ENCODE measurements around the gene KIAA1614. TPM values are rescaled to one million over a fixed set of nuclear protein-coding genes. Genes with fewer than 3 reads are reported as not detected.
A peak's percentile ranks its signal among the peaks of the same experiment; 100 is the strongest.

Gene KIAA1614
- polyA plus RNA-seq, 3 donors from 2014 or later: not detected

- Mint-ChIP-seq H3K27ac (no peak overlapping the region), H3K9me3 (no peaks in the 10 kb centered on the region), H3K27me3 (ENCODE audit: low read depth in 3 of 3) (no peaks in the 10 kb centered on the region), H3K4me3 (no peak overlapping the region), H3K36me3 (no peaks in the 10 kb centered on the region), H3K4me1 (peaks cover 8 to 10% of the 10 kb centered on the region in 2 donors)
- no peak for DNase-seq
Measured at GRCh38 chr1:180924939-180925338, 12.2 kb downstream of the KIAA1614 start.

GRCh38 chr1:180925471-180926051, 12.9 kb downstream of the KIAA1614 start:
- no peak for DNase-seq
- Mint-ChIP-seq H3K4me1 (peaks cover 8 to 10% of the 10 kb centered on the region in 2 donors), H3K36me3 (no peaks in the 10 kb centered on the region), H3K9me3 (no peaks in the 10 kb centered on the region), H3K27ac (no peak overlapping the region), H3K27me3 (ENCODE audit: low read depth in 3 of 3) (no peaks in the 10 kb centered on the region), H3K4me3 (no peak overlapping the region)

- Mint-ChIP-seq H3K4me1 (peaks cover 8 to 10% of the 10 kb centered on the region in 2 donors), H3K27me3 (ENCODE audit: low read depth in 3 of 3) (no peaks in the 10 kb centered on the region), H3K9me3 (no peaks in the 10 kb centered on the region), H3K4me3 (no peak overlapping the region), H3K36me3 (no peaks in the 10 kb centered on the region), H3K27ac (no peak overlapping the region)
- DNase-seq: peak in 1 of 3 donors; percentile 9
Measured at GRCh38 chr1:180926164-180926981, 13.7 kb downstream of the KIAA1614 start.

- no peak overlapping the region for H3K4me3 Mint-ChIP-seq
- H3K36me3 Mint-ChIP-seq: no peaks in the 10 kb centered on the region
- H3K27ac Mint-ChIP-seq: no peak overlapping the region
- H3K27me3 Mint-ChIP-seq (ENCODE audit: low read depth in 3 of 3): no peaks in the 10 kb centered on the region
- H3K9me3 Mint-ChIP-seq: no peaks in the 10 kb centered on the region
- no peak for DNase-seq
- peaks cover 8 to 10% of the 10 kb centered on the region in 2 donors for H3K4me1 Mint-ChIP-seq
Measured at GRCh38 chr1:180927348-180927747, 14.7 kb downstream of the KIAA1614 start.

- H3K36me3 Mint-ChIP-seq: no peaks in the 10 kb centered on the region
- peaks cover 8 to 10% of the 10 kb centered on the region in 2 donors for H3K4me1 Mint-ChIP-seq
Measured at GRCh38 chr1:180927841-180928240, 15.1 kb downstream of the KIAA1614 start.

GRCh38 chr1:180928331-180929230, 15.9 kb downstream of the KIAA1614 start:
- Mint-ChIP-seq H3K4me1 (peaks cover 8 to 10% of the 10 kb centered on the region in 2 donors), H3K4me3 (no peak overlapping the region), H3K36me3 (no peaks in the 10 kb centered on the region), H3K27me3 (ENCODE audit: low read depth in 3 of 3) (no peaks in the 10 kb centered on the region), H3K9me3 (no peaks in the 10 kb centered on the region), H3K27ac (no peak overlapping the region)
- DNase-seq: no peak

More at GRCh38 chr1:180927841-180928240, 15.1 kb downstream of the KIAA1614 start:
- Mint-ChIP-seq H3K27ac (no peak overlapping the region), H3K4me3 (no peak overlapping the region), H3K9me3 (no peaks in the 10 kb centered on the region), H3K27me3 (ENCODE audit: low read depth in 3 of 3) (no peaks in the 10 kb centered on the region)
- no peak for DNase-seq

GRCh38 chr1:180929389-180929788, 16.7 kb downstream of the KIAA1614 start:
- no peak overlapping the region for H3K27ac Mint-ChIP-seq
- H3K9me3 Mint-ChIP-seq: no peaks in the 10 kb centered on the region
- H3K4me1 Mint-ChIP-seq: peaks cover 8 to 11% of the 10 kb centered on the region in 2 donors
- no peaks in the 10 kb centered on the region for H3K36me3 Mint-ChIP-seq
- H3K4me3 Mint-ChIP-seq: no peak overlapping the region
- DNase-seq: no peak
- no peaks in the 10 kb centered on the region for H3K27me3 Mint-ChIP-seq (ENCODE audit: low read depth in 3 of 3)

- H3K4me3 Mint-ChIP-seq: no peak overlapping the region
- no peak for DNase-seq
- no peaks in the 10 kb centered on the region for H3K9me3 Mint-ChIP-seq
- no peaks in the 10 kb centered on the region for H3K27me3 Mint-ChIP-seq (ENCODE audit: low read depth in 3 of 3)
- peak overlapping the region in 1 of 6 donors; percentile 64 for H3K27ac Mint-ChIP-seq
- no peaks in the 10 kb centered on the region for H3K36me3 Mint-ChIP-seq
- H3K4me1 Mint-ChIP-seq: peaks cover 11 to 17% of the 10 kb centered on the region in 2 donors
Measured at GRCh38 chr1:180930687-180931086, 18.0 kb downstream of the KIAA1614 start.

GRCh38 chr1:180931529-180931928, 18.8 kb downstream of the KIAA1614 start:
- no peaks in the 10 kb centered on the region for H3K9me3 Mint-ChIP-seq

GRCh38 chr1:180932378-180932777, 19.7 kb downstream of the KIAA1614 start:
- Mint-ChIP-seq H3K9me3 (no peaks in the 10 kb centered on the region), H3K4me1 (peaks cover 3 to 10% of the 10 kb centered on the region in 2 donors), H3K36me3 (no peaks in the 10 kb centered on the region), H3K4me3 (no peak overlapping the region), H3K27me3 (ENCODE audit: low read depth in 3 of 3) (no peaks in the 10 kb centered on the region), H3K27ac (no peak overlapping the region)
- DNase-seq: no peak

More at GRCh38 chr1:180931529-180931928, 18.8 kb downstream of the KIAA1614 start:
- Mint-ChIP-seq H3K36me3 (no peaks in the 10 kb centered on the region), H3K27ac (no peak overlapping the region), H3K4me3 (no peak overlapping the region), H3K27me3 (ENCODE audit: low read depth in 3 of 3) (no peaks in the 10 kb centered on the region), H3K4me1 (peaks cover 8 to 11% of the 10 kb centered on the region in 2 donors)
- no peak for DNase-seq

GRCh38 chr1:180933141-180933540, 20.4 kb downstream of the KIAA1614 start:
- H3K27me3 Mint-ChIP-seq (ENCODE audit: low read depth in 3 of 3): peaks cover 0 to 1% (median 0%) of the 10 kb centered on the region in 3 donors
- no peak overlapping the region for H3K27ac Mint-ChIP-seq
- H3K36me3 Mint-ChIP-seq: no peaks in the 10 kb centered on the region
- H3K4me1 Mint-ChIP-seq: peaks cover 11 to 17% of the 10 kb centered on the region in 2 donors
- no peaks in the 10 kb centered on the region for H3K9me3 Mint-ChIP-seq
- H3K4me3 Mint-ChIP-seq: peak overlapping the region in 1 of 5 donors; percentile 46
- no peak for DNase-seq

GRCh38 chr1:180934563-180934962, 21.9 kb downstream of the KIAA1614 start:
- peaks cover 0 to 1% (median 0%) of the 10 kb centered on the region in 3 donors for H3K27me3 Mint-ChIP-seq (ENCODE audit: low read depth in 3 of 3)
- H3K4me1 Mint-ChIP-seq: peaks cover 11 to 21% of the 10 kb centered on the region in 2 donors
- H3K9me3 Mint-ChIP-seq: no peaks in the 10 kb centered on the region
- DNase-seq: no peak
- H3K36me3 Mint-ChIP-seq: no peaks in the 10 kb centered on the region
- H3K27ac Mint-ChIP-seq: no peak overlapping the region
- peak overlapping the region in 1 of 5 donors; percentile 1 for H3K4me3 Mint-ChIP-seq

GRCh38 chr1:180935326-180936109, 22.8 kb downstream of the KIAA1614 start:
- H3K27me3 Mint-ChIP-seq (ENCODE audit: low read depth in 3 of 3): peaks cover 0 to 1% (median 0%) of the 10 kb centered on the region in 3 donors
- DNase-seq: no peak
- H3K4me1 Mint-ChIP-seq: peaks cover 11 to 21% of the 10 kb centered on the region in 2 donors
- no peaks in the 10 kb centered on the region for H3K36me3 Mint-ChIP-seq
- H3K4me3 Mint-ChIP-seq: no peak overlapping the region
- H3K27ac Mint-ChIP-seq: no peak overlapping the region
- no peaks in the 10 kb centered on the region for H3K9me3 Mint-ChIP-seq
